NCI-H345 treated with DMSO at 0.1 percent for 48 hours (cell line): Measurements from ENCODE around the gene LIN28B.
"Not testable (repeated sequence)": the region's sequence is repeated elsewhere in the genome, so short reads cannot be mapped to it uniquely, and the experiment has no call there.

ENCODE experiments used
- DNase-seq: peaks from one replicate; lab custom pipeline; 2025; ENCODE audit not compliant: unreplicated experiment; lab: John Stamatoyannopoulos, UW

Gene LIN28B

GRCh38 chr6:105066233-105066632, 109.3 kb downstream of the LIN28B start:
- no peak for DNase-seq

DNA sequence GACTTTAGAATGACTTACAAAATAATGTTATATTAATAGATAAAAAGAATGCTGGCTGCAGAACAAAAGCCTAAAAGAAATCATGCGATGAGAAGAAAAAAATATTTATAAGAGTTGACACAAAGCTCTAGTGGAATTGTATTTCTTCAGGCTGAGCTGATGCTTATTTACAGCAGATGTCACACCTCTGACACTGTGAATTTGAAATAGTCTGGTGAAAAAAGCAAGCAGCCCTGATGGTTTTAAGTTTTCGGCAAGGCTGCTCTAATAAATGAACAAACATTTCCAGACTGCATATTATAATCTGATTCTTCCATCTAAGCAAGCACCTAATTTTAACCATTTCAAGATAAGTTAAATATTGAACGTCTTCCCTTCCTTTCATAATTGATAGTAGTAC, 109.9 kb downstream of the LIN28B start:
- no peak for DNase-seq

DNA sequence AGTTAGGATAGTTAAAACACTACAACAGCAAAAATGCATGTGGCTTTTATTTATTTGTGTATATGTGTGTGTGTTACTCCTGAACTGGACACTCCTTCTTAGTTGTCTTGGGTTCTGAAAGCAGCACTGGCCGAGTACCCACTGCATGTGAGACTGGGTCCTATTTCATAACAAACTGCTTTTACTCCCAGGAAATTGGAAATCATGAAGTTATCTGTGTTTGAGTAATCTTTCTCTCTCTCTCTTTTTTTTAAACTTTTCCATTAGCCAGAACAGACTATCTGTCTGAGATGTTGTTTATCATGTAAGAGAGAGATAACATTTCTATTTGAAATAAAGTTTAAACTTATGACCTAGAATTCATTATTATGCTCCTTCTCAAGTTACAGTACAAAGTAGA, 110.4 kb downstream of the LIN28B start:
- no peak for DNase-seq

GRCh38 chr6:105068407-105068806, 111.5 kb downstream of the LIN28B start:
- DNase-seq, result no peak

- DNase-seq, result no peak
Measured at GRCh38 chr6:105069821-105070445, 113.0 kb downstream of the LIN28B start.

DNA sequence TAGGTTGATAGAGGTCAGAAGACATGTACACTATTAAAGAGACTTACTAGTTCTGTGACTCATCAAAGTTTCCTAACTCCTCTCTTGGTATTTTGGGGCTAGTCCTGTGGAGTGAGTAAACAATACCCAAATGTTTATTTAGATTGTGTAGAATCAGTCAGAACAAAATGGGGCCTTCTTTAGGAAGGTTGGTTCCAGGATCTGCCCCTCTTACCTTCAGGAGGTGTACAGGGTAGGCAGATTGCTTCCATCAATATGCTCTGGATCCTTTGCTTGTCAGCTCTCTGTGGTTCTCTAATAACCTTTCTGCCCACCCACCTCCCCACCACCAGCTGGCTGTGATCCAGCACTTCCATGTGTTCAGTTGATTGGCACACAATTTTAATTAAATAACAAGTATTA, 115.9 kb downstream of the LIN28B start:
- no peak for DNase-seq

DNA sequence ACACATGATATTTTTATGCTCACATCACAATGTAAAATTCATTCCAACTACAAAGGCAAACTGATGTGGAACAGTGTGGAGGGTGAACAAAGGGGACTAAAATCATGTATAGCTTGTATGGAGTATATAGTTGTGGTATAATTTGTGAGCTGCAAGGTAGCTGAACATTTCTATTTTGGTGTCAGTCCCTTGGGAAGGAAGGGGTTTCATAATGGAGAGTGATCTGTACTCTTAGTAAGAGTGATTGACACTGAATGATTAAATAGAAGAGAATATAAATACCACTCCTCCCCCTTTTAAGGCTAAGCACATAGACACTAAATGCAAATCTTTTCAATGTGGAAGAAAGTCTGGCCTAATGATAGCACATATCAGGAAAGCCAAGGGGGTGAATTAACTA, 118.3 kb downstream of the LIN28B start:
- no peak for DNase-seq

- not testable (repeated sequence) for DNase-seq
Measured at GRCh38 chr6:105076418-105076817, 119.5 kb downstream of the LIN28B start.

DNA sequence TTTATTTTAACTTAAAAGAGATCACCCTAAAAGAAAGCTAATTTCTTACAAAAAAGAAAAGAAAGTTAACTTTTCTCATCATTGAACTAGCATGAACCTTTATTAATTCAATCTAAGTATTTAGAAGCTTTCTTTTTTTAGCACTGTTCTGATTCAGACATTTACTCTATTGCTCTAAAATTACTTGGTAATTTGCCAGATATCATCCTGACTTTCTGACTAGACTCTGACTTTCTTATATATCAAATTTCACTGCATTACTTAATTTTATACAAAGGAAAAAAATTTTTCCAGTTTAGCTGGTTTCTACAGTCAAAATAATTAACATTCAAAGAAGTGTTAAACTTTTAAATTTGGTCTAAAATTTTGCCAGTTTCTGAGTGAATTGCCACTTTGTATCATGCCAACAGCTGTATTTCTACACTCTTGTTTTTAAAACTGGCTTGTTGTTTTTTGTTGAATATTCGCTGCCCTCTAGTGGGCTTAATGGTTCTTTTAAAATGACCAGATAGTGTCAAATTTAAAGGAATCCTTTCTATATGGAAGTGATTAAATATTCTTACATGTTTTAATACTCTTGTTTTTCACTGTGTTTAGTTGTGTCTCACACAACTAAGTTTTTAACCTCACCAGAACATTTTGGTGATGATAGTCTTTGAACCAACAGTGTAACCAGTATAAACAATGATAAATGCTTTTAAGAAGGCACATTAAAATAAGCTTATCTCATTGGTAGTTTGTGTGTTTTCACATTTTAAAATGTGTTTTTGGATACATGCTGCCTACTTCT, 120.9 kb downstream of the LIN28B start:
- DNase-seq, result peak; percentile 16

DNA sequence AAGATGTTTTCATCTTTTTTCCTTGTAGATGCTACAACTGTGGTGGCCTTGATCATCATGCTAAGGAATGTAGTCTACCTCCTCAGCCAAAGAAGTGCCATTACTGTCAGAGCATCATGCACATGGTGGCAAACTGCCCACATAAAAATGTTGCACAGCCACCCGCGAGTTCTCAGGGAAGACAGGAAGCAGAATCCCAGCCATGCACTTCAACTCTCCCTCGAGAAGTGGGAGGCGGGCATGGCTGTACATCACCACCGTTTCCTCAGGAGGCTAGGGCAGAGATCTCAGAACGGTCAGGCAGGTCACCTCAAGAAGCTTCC, 121.4 kb downstream of the LIN28B start:
- DNase-seq, result no peak

- no peak for DNase-seq
Measured at GRCh38 chr6:105080279-105080678, 123.4 kb downstream of the LIN28B start.

DNA sequence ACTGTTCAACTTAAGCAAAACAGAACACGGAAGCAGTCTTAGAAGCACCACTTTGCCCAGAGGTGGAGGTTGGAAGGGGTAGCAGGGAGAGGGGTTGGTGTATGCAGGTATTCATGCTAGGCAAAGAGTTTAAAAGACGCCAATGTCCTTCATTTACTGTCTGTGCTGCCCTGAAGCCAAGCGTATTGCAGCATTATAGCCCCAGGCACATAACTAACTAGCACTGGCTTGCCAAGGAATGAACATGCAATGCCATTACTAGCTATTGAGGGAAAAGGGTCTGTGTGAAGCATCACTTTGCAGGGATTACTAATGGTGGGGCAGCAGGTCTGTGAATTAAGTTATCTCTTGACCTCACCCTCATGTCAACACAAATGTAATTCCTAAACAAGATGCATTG, 124.8 kb downstream of the LIN28B start:
- not testable (repeated sequence) for DNase-seq

GRCh38 chr6:105087571-105088211, 130.8 kb downstream of the LIN28B start:
- DNase-seq, result peak; percentile 74

GRCh38 chr6:105091140-105091829, 134.4 kb downstream of the LIN28B start:
- DNase-seq, result no peak

DNA sequence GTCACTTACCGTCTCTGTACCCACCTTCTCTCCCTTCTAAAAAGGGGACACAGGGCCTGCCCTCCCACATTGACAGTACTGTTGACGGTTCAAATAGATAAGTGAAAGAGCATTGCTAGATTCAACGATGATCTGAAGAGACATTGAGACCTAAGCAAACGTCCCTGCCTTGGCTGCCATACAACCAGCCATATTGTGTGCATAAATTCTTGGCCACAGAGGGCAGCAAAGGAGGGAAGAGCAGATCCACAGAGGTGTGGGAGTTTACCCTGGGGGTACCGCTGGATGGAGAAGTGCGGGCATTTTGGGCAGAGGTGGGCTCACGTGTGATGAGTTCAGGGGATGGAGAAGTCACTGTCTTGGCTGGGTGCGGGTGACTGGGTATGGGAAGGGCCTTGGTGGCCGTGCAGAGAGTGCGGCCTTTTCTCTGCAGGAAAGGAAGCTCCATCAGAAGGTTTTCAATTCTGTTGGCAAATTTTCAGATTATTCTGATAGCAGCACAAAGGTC, 137.3 kb downstream of the LIN28B start:
- DNase-seq, result no peak

DNA sequence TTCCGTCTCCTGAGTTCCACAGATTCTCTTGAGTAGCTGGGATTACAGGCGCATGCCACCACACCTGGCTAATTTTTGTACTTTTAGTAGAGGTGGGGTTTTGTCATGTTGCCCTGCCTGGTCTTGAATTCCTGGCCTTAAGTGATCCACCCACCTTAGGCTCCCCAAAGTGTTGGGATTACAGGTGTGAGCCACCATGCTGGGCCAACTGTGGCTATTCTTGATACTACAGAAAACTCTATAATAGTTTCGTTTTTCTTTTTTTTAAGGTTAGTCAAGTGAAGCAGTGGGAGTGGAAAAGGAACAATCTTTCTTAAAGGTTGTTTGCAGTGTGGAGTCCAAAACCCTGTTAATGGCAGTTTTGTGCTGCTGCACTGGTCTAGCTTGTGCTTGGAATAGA, 138.2 kb downstream of the LIN28B start:
- no peak for DNase-seq

GRCh38 chr6:105097288-105097687, 140.4 kb downstream of the LIN28B start:
- DNase-seq, result no peak

GRCh38 chr6:105099371-105099770, 142.5 kb downstream of the LIN28B start:
- no peak for DNase-seq

DNA sequence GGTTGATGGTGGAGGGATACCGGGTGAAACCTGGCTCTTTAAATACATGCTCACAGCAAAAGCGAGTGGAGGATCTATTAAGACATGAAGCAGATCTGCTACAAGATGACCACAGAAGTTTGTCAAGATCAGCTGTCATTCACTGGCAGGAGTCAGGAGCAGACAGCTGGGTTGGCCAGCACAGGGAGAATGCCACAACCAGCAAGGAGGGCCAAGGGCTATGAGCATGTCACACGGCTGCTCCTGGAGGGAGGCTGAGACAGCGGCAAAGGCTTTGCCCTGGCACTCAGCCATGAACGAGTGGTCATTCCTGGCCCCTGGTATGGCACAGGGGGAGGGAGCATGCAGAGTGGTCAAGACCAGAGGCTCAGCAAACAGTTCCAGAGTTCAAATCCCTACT, 145.3 kb downstream of the LIN28B start:
- no peak for DNase-seq

DNA sequence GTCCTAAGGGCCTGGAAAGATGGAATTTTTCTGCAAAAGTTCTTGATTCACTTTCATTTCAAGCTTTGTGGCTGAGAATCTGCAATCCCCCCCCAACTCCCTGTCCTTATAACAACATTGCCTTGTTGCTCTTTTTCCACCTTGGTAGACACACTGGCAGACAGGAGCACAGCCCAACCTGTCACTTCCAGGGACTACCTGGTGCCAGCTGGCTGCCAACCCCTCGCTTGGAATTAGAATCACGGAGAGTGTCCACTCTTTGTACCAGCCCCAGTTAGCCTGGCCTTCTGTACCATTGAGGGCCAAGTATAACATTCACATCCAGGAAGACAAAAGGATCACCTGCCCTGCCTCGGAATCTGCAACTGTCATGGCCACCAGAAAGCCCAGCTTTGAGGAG, 148.2 kb downstream of the LIN28B start:
- DNase-seq, result no peak

DNA sequence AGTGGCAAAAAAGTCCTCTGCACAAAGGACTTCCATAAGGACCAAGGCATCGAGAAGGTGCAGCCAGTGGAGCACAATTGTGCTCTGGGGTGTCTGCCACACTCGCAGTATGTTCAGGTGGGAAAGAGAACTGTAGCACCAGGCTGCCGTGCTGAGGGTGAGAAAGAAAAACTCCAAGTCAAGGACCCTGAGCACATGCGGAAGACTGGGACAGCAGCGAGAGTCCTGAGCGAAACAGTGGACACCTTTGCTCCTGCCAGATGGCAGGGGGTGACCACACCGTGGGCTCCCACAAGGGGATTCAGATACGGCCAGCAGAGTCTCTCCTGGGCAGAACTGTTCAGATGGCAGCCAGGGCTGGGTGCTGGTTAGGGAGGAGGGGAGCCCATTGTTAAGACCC, 149.4 kb downstream of the LIN28B start:
- no peak for DNase-seq

DNA sequence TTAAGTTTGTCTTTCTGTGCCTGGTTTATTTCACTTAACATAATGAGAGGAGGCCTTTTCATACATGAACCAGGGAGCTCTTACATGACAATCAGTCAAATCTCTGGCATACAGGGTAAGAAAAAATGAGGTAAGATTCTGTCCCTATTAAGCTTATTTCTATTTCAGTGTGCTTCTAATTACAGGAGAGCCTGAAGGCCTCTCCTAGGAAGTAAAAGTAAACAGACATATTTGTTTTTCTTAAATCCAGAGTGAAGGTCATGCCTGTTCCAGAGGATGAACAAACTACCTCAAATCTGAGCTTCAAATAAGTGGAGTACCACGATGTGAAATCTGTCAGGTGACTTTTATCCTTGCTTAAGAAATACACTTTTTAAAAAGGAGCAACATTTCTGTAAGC, 150.3 kb downstream of the LIN28B start:
- DNase-seq, result no peak
